Stimulated activated naive CD8-positive, alpha-beta T cell treated with anti-CD3 and anti-CD28 coated beads, Interleukin-15, amount 100 ng/mL, for 72 hours (primary cell): ENCODE data around the gene AQP10.
"Not testable (repeated sequence)": the region's sequence is repeated elsewhere in the genome, so short reads cannot be mapped to it uniquely, and the experiment has no call there.

ENCODE experiments used
- ATAC-seq: fragments of 150-1000 bp; cut with Tn5 transposase; 2 replicates; pipeline ENCODE4 v1.10.0; 2021; ENCODE audit warnings: mild to moderate bottlenecking, moderate library complexity
- DNase-seq, 2 donors: peaks; one replicate each; pipeline ENCODE4 v3.0.0; 2021 to 2022
- H3K27ac Mint-ChIP-seq, 2 donors: one replicate each; pipeline ENCODE4 v1.8.0; 2022; ENCODE audit warnings: mild to moderate bottlenecking in 2 of 2, mixed read lengths in 2 of 2, moderate library complexity in 2 of 2
- H3K27me3 Mint-ChIP-seq: one replicate; pipeline ENCODE4 v1.8.0; 2022; ENCODE audit warnings: mixed read lengths
- H3K4me1 Mint-ChIP-seq: one replicate; pipeline ENCODE4 v1.8.0; 2022; ENCODE audit warnings: mild to moderate bottlenecking, mixed read lengths
- H3K4me3 Mint-ChIP-seq, 2 donors: one replicate each; pipeline ENCODE4 v1.8.0; 2022; ENCODE audit warnings: mild to moderate bottlenecking in 2 of 2, mixed read lengths in 2 of 2, moderate library complexity in 1 of 2
- H3K9me3 Mint-ChIP-seq, 2 donors: one replicate each; pipeline ENCODE4 v1.8.0; 2022; ENCODE audit warnings: mixed read lengths in 2 of 2

Gene AQP10

DNA sequence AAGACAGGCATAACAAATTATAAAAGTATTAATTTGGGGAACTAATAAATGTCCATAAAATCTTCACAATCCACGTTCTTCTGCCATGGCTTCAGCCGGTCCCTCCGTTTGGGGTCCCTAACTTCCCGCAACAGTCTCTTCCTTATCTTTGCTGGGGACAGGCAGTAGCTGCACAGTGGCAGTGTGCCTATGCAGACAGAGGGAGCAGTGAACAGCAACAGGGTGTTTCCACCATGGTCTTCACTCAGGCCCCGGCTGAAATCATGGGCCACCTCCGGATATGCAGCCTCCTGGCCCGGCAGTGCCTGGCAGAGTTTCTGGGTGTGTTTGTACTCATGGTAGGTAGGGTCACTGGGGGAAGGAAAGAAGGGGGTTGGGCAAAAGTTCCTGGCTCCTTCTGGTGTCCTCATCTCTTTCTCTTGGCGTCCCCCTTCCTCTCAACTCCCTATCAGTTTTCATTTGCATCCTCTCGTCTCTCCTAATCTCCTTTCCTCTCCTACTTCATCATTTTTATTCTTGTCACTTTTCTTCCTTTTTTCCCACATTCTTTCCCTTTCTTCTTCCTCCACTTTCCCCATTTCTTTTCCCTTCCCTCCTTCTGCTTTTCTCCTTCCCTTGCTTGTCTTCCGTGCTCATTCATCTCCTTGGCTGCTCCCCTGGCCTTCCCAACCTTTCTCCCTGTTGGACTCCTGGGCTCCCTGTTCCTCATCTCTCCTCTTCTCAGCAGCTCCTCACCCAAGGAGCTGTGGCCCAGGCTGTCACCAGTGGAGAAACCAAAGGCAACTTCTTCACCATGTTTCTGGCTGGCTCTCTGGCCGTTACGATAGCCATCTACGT, 8.4 kb upstream of the AQP10 start:
- not testable (repeated sequence) for H3K9me3 Mint-ChIP-seq, H3K27ac Mint-ChIP-seq, H3K27me3 Mint-ChIP-seq, ATAC-seq, H3K4me3 Mint-ChIP-seq, H3K4me1 Mint-ChIP-seq, DNase-seq

DNA sequence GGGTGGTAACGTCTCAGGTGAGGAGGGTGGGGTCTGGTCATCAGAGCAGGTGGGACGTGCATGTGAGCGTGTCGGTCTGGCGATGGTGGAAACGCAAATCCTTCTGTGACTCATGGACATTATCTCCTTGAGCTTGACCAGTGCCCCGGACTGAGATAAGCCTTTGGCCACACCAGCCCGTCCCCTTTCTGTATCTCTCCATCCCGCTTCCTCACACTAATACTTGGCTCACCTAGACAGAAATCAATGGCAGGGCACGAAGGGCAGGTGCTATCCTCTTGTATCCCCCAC, 7.9 kb upstream of the AQP10 start:
- Mint-ChIP-seq H3K27me3 (no peaks in the 10 kb centered on the region), H3K27ac (no peak overlapping the region), H3K4me1 (peaks cover 5% of the 10 kb centered on the region), H3K4me3 (no peak overlapping the region), H3K9me3 (peaks cover 0 to 5% of the 10 kb centered on the region in 2 donors)
- DNase-seq, result no peak
- ATAC-seq, result no peak

DNA sequence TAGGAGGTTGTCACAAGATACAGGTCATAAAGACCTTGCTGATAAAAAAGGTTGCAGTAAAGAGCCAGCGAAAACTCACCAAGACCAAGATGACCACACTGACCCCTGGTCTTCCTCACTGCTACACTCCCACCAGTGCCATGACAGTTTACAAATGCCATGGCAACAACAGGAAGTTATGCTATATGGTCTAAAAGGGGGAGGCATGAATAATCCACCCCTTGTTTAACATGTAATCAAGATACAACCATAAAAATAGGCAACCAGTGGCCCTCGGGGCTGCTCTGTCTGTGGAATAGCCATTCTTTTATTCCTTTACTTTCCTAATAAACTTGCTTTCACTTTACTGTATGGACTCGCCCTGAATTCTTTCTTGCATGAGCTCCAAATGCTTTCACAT, 6.7 kb upstream of the AQP10 start:
- not testable (repeated sequence) for DNase-seq, H3K27ac Mint-ChIP-seq, H3K4me1 Mint-ChIP-seq, ATAC-seq, H3K27me3 Mint-ChIP-seq, H3K9me3 Mint-ChIP-seq, H3K4me3 Mint-ChIP-seq

DNA sequence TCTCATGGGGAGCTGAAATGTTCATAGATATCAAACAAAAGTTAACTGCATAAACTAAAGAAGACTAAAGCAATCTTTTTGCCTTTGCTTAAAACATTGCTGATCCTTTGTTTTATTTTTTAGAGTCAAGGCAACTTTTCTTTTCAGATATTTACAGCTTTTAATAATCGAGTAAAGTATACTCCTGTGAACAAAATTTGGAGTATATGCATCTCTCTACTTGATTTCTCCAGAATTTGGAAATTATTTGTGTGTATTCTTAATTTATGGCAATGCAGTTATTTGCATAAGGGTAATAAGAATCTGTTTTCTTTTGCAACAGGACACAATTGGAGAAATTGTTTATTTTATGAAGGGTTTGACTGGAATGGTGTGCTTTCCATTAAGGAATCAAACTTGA, 4.2 kb upstream of the AQP10 start:
- Mint-ChIP-seq H3K27ac (no peak overlapping the region), H3K9me3 (peaks cover 5% of the 10 kb centered on the region in 2 donors), H3K4me3 (no peak overlapping the region), H3K4me1 (no peaks in the 10 kb centered on the region), H3K27me3 (no peaks in the 10 kb centered on the region)
- ATAC-seq (no peak), DNase-seq (no peak)

DNA sequence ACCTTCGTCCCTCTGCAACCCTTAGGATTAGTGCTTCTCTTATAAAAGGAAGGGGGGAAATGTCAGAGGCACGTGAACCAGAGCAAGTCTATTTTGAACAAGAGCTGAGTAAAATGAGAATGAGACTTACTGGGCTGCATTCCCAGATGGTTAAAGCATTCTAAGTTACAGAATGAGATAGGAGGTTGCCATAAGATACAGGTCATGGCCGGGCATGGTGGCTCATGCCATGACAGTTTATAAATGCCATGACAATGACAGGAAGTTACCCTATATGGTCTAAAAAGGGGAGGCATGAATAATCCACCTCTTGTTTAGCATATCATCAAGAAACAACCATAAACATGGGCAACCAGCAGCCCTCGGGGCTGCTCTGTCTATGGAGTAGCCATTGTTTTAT, 2.5 kb upstream of the AQP10 start:
- Mint-ChIP-seq H3K4me1 (no peaks in the 10 kb centered on the region), H3K9me3 (peaks cover 5% of the 10 kb centered on the region in 2 donors), H3K27ac (no peak overlapping the region), H3K27me3 (peaks cover 6% of the 10 kb centered on the region), H3K4me3 (no peak overlapping the region)
- no peak for ATAC-seq
- no peak for DNase-seq

DNA sequence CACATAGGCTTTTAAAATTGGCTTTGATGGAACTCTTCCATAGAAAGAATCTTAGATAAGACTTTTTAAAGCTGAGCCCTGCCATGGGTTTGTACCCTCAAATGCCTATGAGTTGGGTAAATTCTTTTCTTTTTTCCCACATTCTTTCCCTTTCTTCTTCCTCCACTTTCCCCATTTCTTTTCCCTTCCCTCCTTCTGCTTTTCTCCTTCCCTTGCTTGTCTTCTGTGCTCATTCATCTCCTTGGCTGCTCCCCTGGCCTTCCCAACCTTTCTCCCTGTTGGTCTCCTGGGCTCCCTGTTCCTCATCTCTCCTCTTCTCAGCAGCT, 679 bp downstream of the AQP10 start:
- H3K27me3 Mint-ChIP-seq, H3K4me3 Mint-ChIP-seq, H3K9me3 Mint-ChIP-seq: not testable (repeated sequence)

DNA sequence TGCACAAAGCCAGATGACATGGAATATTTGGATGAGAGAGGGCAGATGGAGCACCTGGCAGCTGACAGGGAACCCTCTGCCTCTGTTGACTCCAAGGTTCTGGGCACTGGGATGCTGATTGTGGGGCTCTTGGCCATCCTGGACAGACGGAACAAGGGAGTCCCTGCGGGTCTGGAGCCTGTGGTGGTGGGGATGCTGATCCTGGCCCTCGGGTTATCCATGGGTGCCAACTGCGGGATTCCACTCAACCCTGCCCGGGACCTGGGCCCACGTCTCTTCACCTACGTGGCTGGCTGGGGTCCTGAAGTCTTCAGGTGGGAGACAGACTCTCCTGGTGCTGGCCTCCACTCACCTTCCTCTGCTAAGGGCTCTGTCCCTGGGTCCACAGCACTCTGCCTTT, 2.6 kb downstream of the AQP10 start:
- ATAC-seq (no peak), DNase-seq (no peak)
- peaks cover 6% of the 10 kb centered on the region for H3K27me3 Mint-ChIP-seq
- H3K4me3 Mint-ChIP-seq, result no peak overlapping the region
- H3K9me3 Mint-ChIP-seq, result peaks cover 0 to under 1% of the 10 kb centered on the region in 2 donors
- H3K27ac Mint-ChIP-seq, result peak overlapping the region in 1 of 2 donors; percentile 56
- H3K4me1 Mint-ChIP-seq, result peaks cover 38% of the 10 kb centered on the region

More for the DNA sequence above, 679 bp downstream of the AQP10 start:
- not testable (repeated sequence) for H3K27ac Mint-ChIP-seq, ATAC-seq, DNase-seq
- peaks cover 19% of the 10 kb centered on the region for H3K4me1 Mint-ChIP-seq

DNA sequence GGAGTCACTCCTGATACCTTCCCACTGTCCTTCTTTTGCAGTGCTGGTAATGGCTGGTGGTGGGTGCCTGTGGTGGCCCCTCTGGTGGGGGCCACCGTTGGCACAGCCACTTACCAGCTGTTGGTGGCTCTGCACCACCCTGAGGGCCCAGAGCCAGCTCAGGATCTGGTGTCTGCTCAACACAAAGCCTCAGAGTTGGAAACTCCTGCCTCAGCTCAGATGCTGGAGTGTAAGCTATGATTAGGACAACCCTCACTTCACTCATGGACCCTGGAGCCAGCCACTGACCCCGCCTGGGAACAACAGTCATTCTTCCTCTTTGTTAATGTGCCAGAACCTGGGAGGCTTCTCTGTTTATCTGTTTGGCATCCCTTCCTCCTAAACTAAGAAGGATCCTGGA, 3.3 kb downstream of the AQP10 start:
- DNase-seq, result no peak
- H3K9me3 Mint-ChIP-seq, result no peaks in the 10 kb centered on the region
- H3K4me1 Mint-ChIP-seq, result peaks cover 44% of the 10 kb centered on the region
- H3K27me3 Mint-ChIP-seq, result peaks cover 6% of the 10 kb centered on the region
- peak overlapping the region; percentile 9 to 14 for H3K27ac Mint-ChIP-seq
- peak overlapping the region; percentile 98 to 99 for H3K4me3 Mint-ChIP-seq
- ATAC-seq, result no peak

DNA sequence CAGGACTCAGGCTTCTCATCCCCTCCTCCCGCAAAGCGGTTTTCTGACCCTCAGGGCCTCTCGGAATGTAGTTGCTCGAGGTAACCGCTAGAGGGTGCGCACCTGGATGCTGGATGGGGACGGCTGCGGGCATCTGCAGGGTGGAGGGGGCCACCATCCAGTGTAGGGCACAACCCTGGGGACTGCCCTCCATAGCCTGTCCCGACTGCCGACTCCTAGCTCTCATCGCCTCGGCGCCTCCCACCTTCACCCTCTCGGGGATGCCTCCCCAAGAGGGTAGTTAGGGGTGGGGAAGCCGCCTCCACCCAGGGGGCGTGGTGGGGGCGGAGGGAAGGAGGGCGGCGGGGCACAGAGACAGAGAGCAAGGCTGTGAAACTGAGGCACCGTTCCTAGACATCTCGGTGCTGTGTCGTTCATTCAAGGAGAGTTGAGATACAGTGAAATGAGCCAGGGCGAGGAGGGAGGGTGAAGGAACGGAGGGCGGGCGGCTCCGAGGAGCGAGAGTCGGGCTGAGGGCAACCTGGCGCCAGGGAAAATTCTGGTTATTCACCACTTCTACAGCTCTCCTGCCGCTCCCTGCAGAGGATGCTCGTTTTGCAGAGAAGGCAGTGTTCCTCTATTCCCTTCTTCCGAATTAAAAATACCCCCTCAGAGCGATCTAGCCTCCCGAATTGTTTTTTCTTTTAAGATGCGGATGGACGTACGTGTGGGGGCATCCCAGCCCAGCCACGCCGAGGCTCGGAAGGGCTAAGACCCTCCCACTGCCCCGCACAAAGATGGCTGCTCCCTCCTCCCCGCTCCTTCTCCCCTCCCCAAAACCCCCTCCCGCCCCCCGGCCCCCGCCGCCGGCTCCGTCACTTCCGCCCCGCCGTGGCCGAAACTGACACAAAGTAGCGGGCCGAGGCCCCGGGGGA, 4.0 kb downstream of the AQP10 start, which contains the start of gene ATP8B2:
Gene ATP8B2 (plus strand): TSS at position 857 of the 914 bp plus-strand sequence. CDS start 2,617 bp downstream, outside the sequence.
- DNase-seq (peak; percentile 88 to 89), ATAC-seq (peak; percentile 79)
- Mint-ChIP-seq H3K9me3 (no peaks in the 10 kb centered on the region), H3K27me3 (peaks cover 6% of the 10 kb centered on the region), H3K4me1 (peaks cover 50% of the 10 kb centered on the region), H3K4me3 (peak within 1 kb of the TSS; percentile 98 to 99), H3K27ac (peak within 1 kb of the TSS; percentile 95 to 98)

DNA sequence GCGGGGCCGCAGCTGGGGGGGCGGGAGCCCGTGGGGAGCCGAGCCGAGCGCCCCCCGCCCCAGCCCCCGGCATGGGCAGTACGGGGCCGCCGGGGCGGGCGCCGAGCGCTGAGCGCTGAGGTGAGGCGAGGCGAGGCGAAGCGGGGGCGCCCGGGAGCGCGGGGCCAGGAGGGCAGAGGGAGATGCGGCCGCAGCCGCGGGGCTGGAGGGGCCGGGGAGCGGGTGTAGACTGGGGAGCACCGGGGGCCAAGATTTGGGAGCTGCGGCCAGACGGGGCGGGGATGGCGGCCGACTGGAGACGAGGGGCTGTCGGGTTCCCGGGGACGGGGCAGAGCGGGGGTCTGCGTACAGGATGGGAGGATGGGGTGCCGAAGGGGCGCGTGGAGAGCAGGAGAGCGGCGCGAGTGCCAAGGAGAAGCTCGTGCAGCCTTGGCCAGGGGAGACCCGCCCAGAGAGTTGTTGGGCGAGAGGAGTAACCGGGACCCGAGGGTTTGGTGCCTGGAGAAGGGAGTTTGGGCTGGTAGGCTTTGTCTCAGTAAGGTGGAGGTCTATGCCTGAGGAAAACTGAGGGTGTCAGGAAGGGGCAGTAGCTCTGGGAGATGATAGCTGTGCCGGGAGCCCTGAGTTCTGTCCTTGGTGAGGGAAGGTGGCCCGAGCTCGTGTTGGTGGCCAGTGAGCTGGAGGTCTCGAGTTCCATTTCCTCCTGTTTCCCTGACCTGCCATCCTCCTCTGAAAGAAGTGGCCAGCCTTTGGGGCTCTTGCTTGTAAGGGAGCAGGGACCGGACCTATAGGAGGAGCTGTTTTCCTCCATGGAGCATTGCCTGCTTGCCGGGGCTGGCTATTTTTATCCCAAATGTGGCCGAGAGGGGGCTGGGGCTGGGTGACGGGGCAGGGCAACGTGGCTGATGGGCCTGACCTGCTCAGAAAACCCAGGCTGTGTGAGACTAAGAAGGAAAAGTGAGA, 5.0 kb downstream of the AQP10 start:
- peaks cover 60% of the 10 kb centered on the region for H3K4me1 Mint-ChIP-seq
- no peaks in the 10 kb centered on the region for H3K9me3 Mint-ChIP-seq
- H3K27ac Mint-ChIP-seq, result peak overlapping the region; percentile 78 to 98
- peak; percentile 31 for ATAC-seq
- H3K4me3 Mint-ChIP-seq, result peak overlapping the region; percentile 98 to 99
- H3K27me3 Mint-ChIP-seq, result peaks cover 6% of the 10 kb centered on the region
- DNase-seq, result peak; percentile 45 to 50

DNA sequence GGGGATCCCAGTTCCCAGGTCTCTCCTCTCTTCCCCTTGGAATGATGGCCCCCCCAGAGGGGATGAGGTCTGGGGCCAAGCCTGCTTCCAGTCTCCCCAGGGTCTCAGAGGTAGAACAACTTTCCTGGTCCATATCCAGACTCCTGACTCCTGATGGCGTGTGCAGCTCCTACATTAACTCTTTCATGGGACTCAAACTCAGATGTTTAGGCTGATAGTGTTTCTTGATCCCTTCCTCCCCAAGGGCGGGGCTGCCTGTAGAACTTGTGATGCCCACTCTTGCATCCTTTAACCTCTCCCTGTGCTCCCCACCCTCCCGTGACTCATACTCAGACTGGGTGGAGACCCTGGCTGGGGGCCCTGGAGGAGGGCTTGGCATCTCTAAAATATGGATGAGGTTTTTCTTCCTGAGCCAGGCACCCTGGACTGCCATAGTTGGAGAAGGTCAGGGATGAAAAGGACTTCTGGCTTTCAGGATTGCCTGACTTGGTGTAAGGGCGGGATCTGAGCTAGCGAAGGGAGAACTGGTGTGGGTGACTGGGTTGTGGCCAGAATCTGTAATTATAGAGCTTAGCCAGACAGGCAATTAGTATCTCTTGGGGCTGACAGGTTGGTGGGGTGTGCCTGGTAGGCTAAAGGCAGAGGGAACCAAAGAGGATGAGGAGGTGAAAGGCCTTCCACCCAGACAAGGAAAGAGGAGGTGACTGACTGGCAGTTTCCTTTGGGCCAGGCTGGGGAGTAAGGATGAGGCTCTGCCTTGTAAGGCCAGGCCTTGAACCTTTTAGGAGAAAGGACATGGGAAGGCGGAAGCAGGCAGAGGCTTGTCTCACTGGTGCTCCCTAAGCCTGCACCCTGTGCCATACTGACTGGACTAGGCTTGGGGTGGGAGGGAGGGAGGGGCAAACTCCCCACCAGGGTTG, 5.9 kb downstream of the AQP10 start:
- ATAC-seq (no peak), DNase-seq (peak in 1 of 2 donors; percentile 22)
- Mint-ChIP-seq H3K4me1 (peaks cover 67% of the 10 kb centered on the region), H3K4me3 (peak overlapping the region; percentile 98 to 99), H3K27ac (peak overlapping the region in 1 of 2 donors; percentile 98), H3K27me3 (peaks cover 5% of the 10 kb centered on the region), H3K9me3 (no peaks in the 10 kb centered on the region)

DNA sequence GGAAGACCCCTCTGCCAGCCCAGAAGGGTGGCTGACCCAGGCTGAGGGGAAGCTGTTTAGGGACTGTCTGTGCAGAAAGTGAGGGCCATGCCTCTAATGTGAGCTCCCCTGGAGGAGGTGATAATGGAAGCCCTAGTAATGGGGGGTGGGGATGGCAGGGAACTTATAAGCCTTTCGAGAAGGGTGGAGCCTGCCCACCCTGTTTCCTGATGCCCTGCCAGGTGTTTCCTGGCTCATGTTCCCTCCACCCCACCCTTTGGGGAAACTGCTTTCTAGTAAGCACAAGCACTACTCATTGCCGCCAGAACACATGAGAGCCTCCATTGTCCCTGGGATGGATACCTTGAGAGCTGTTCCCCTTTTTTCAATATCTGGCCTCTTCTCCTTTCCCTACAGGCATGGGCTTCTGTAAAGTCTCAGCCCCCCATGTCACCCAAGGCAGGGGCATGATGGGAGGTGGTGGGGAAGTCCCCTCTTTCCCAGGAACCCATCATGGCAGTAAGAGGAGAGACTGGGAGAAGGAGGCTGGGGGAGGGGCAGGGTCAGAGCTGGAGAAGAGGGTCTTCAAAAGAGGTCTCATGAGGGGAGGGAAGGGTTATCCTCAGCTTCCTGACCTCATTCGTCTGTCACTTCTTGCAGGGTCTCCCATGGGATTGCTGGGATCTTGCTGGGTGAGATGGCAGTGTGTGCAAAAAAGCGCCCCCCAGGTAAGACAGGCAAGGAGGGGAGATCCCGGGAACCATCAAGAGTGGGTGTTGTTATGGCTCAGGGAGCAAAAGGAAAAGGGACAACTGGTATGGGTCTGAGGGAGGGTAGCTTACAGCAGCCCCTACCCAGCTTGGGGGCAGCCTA, 6.8 kb downstream of the AQP10 start:
- Mint-ChIP-seq H3K4me3 (peak overlapping the region; percentile 88 to 98), H3K4me1 (peaks cover 74% of the 10 kb centered on the region), H3K9me3 (no peaks in the 10 kb centered on the region), H3K27me3 (no peaks in the 10 kb centered on the region), H3K27ac (peak overlapping the region; percentile 45 to 55)
- ATAC-seq (no peak), DNase-seq (no peak)

DNA sequence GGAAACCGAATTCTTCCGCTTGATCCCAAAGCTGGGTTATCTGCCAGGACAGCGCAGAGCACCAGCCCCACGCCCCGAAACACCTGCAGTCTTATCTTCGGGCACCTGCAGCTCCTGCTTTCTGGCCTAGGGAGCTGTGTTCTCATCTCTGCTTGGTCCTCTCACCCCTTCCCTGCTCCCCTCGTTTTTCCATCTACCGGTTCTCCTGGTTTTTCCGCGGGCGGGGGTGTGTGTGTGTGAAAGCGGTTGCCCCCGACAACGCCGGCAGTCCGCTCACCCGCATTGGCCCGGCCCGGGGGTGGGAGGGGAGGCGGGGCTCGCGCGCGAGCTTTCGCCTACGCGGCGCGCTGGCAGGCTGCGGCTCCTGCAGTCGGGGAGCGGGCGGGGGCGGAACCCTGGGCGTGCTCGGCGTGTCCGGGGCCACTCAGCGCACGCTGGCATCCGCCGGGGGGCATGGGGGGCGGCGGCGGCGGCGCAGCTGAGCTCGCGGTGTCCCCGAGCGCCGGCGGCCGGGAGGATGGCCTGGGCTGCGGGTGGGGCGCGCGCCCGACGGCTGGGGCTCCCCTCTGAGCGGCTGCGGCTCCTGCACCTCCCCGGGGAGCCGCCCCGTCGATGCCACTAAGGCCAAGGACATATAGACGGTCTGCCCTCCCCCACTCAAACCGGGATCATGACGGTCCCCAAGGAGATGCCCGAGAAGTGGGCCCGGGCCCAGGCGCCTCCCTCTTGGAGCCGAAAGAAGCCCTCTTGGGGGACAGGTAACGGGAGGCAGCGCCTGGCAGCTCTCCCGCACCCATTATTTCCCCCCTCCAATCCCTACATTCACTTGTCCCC, 7.6 kb downstream of the AQP10 start:
- DNase-seq (peak; percentile 82 to 83), ATAC-seq (peak; percentile 69)
- peaks cover 74% of the 10 kb centered on the region for H3K4me1 Mint-ChIP-seq
- H3K27me3 Mint-ChIP-seq, result no peaks in the 10 kb centered on the region
- peak overlapping the region; percentile 55 for H3K27ac Mint-ChIP-seq
- H3K4me3 Mint-ChIP-seq, result peak overlapping the region; percentile 88 to 98
- H3K9me3 Mint-ChIP-seq, result no peaks in the 10 kb centered on the region
